Measurements from ENCODE around the gene IGFBP4. TPM values are rescaled to one million over a fixed set of nuclear protein-coding genes. Genes with fewer than 3 reads are reported as not detected.

Gene IGFBP4
- total RNA-seq, 1 donor from 2014 or later: 76.2 TPM

DNA sequence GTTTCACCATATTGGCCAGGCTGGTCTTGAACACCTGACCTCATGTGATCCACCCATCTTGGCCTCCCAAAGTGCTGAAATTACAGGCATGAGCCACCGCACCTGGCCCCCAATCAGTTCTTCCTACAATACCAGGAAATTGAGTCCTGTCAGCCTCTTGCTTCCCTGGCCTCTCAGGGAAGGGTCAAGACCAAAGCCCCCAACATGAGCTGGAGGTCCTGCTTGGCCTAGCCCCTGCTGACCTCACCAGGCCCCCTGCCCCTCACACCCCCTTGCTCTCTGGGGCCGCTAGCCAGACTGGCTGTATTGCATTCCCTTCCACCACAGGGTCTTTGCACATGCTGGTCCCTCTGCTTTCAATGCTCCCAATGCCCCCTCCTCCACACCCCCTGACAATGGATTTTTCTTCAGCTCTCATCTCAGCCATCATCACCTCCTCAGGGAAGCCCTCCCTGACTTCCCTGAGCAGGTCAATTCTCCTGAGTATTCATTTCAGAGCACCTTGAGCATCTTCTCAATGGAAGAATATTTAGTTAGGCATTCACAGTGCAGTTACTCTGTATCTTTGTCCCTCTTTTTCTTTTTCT lies 24.1 kb downstream of the IGFBP4 start:
- no peak overlapping the region for H3K27ac ChIP-seq (ENCODE audit: low read depth, low read length)

DNA sequence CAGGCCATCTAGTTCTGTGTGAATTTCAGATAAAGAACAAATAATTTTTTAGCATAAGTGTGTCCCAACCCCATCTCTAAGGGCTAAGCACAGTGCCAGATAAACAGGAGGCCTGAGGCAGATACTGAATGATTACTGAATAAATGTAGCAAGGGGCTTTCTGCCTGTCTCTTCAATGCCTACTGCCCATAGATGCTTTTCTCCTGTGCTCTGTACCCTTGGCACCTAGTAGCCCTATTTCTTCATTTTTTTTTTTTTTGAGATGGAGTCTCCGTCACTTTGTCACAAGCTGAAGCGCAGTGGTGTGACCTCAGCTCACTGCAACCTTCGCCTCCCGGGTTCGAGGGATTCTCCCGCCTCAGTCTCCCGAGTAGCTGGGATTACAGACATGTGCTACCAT lies 25.3 kb downstream of the IGFBP4 start:
- Histone ChIP-seq H3K27me3 (ENCODE audit: control insufficient read depth in 3 of 3, insufficient read depth in 3 of 3, low read length in 3 of 3) (no peaks in the 10 kb centered on the region), H3K4me3 (ENCODE audit: low read length in 3 of 3) (no peak overlapping the region), H3K27ac (ENCODE audit: low read depth, low read length) (no peak overlapping the region), H3K4me1 (ENCODE audit: control insufficient read depth in 3 of 3, insufficient read depth in 3 of 3, low read length in 3 of 3) (no peaks in the 10 kb centered on the region), H3K36me3 (ENCODE audit: control insufficient read depth in 3 of 3, insufficient read depth in 3 of 3, low read length in 3 of 3) (no peaks in the 10 kb centered on the region), H3K9ac (ENCODE audit: low read depth in 1 of 3, low read length in 3 of 3) (no peak overlapping the region), H3K9me3 (ENCODE audit: control insufficient read depth in 3 of 3, low read length in 3 of 3) (no peaks in the 10 kb centered on the region)

More for the DNA sequence above, 24.1 kb downstream of the IGFBP4 start:
- peaks cover under 1 to 5% (median 5%) of the 10 kb centered on the region in 3 donors for H3K4me1 ChIP-seq (ENCODE audit: control insufficient read depth in 3 of 3, insufficient read depth in 3 of 3, low read length in 3 of 3)
- H3K27me3 ChIP-seq (ENCODE audit: control insufficient read depth in 3 of 3, insufficient read depth in 3 of 3, low read length in 3 of 3): no peaks in the 10 kb centered on the region
- no peaks in the 10 kb centered on the region for H3K36me3 ChIP-seq (ENCODE audit: control insufficient read depth in 3 of 3, insufficient read depth in 3 of 3, low read length in 3 of 3)
- no peak overlapping the region for H3K9ac ChIP-seq (ENCODE audit: low read depth in 1 of 3, low read length in 3 of 3)
- no peak overlapping the region for H3K4me3 ChIP-seq (ENCODE audit: low read length in 3 of 3)
- no peaks in the 10 kb centered on the region for H3K9me3 ChIP-seq (ENCODE audit: control insufficient read depth in 3 of 3, low read length in 3 of 3)

DNA sequence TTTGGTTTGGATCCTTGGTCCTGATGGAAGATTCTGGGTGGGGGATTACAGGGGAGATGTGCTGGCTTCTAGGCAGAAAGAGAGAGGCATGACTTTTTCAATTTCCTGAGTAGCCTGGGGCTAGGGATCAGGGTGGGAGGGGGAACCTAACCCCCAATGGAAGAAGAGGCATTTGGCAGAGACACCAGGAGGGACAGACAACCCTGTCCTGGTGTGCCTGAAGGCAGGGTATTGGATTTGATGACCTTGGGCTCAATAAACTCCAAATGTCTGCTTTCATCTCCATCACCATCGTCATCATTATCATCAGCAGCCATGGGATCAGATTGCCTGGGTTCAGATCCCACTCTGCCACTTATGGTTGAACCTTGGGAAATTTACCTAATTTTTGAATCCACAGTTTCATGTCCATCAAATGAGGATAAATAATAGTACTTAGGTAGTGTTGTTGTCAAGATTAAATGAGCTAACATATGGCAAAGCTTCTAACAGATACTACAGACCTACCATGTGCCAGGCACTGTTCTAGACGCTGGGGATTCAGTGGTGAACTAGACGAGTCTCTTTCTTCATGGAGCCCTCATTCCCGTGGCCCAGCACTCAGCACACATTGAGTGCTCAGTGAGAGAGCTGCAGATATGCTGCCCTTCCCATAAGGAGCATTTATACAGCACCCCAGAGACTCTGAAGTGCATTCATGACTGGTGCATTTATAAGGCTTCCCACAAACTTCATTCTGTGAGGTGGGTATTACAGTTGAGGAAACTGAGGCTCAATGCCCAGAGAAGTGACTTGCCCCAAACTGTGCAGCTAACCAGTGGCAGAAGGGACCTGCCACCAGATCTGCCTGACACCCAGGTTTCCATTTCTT lies 26.8 kb downstream of the IGFBP4 start:
- no peaks in the 10 kb centered on the region for H3K27me3 ChIP-seq (ENCODE audit: control insufficient read depth in 3 of 3, insufficient read depth in 3 of 3, low read length in 3 of 3)
- peak overlapping the region in 1 of 3 donors; percentile 33 for H3K9ac ChIP-seq (ENCODE audit: low read depth in 1 of 3, low read length in 3 of 3)
- H3K9me3 ChIP-seq (ENCODE audit: control insufficient read depth in 3 of 3, low read length in 3 of 3): no peaks in the 10 kb centered on the region
- H3K27ac ChIP-seq (ENCODE audit: low read depth, low read length): no peak overlapping the region
- no peaks in the 10 kb centered on the region for H3K4me1 ChIP-seq (ENCODE audit: control insufficient read depth in 3 of 3, insufficient read depth in 3 of 3, low read length in 3 of 3)
- no peaks in the 10 kb centered on the region for H3K36me3 ChIP-seq (ENCODE audit: control insufficient read depth in 3 of 3, insufficient read depth in 3 of 3, low read length in 3 of 3)
- no peak overlapping the region for H3K4me3 ChIP-seq (ENCODE audit: low read length in 3 of 3)

DNA sequence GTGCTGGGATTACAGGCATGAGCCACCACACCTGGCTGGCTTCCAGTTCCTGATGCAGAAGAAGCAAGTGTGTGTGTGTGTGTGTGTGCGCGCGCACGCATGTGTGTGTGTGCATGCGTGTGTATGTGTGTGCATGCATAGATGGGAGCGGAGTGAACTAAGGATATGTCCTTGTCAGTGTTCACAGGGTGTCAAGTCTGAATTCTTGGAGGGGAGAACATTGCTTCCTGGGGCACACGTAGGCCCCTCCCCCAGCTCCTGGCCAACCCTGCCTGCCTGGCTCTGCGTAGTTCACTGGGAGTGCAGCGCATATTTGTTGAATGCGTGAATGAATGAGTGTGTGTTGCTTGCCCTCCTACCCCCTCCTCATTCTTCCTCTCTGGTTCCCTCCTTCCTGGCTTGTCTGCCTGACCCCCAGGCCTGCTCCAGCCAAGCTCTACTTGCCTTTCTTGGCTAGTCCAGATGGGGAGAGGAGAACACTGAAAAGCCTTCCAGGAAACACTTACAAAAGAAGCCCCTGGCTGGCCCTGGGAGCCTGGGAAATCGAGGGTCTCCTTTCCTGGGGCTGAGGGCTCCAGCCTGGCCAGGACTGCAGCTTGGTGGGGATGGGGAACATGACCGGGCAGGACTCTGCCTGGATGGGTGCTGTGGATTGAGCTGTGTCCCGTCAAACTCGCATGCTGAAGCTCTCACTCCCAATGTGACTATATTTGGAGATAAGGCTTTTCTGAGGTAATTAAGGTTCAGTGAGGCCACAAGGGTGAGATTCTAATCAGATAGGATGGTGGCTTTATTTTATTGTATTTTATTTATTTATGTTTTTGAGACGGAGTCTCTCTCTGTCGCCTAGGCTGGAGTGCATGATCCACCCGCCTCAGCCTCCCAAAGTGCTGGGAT lies 27.9 kb downstream of the IGFBP4 start:
- H3K9ac ChIP-seq (ENCODE audit: low read depth in 1 of 3, low read length in 3 of 3): no peak overlapping the region
- H3K9me3 ChIP-seq (ENCODE audit: control insufficient read depth in 3 of 3, low read length in 3 of 3): no peaks in the 10 kb centered on the region
- H3K36me3 ChIP-seq (ENCODE audit: control insufficient read depth in 3 of 3, insufficient read depth in 3 of 3, low read length in 3 of 3): no peaks in the 10 kb centered on the region
- peaks cover 3 to 6% (median 4%) of the 10 kb centered on the region in 3 donors for H3K4me1 ChIP-seq (ENCODE audit: control insufficient read depth in 3 of 3, insufficient read depth in 3 of 3, low read length in 3 of 3)
- H3K27ac ChIP-seq (ENCODE audit: low read depth, low read length): no peak overlapping the region
- no peaks in the 10 kb centered on the region for H3K27me3 ChIP-seq (ENCODE audit: control insufficient read depth in 3 of 3, insufficient read depth in 3 of 3, low read length in 3 of 3)
- no peak overlapping the region for H3K4me3 ChIP-seq (ENCODE audit: low read length in 3 of 3)

DNA sequence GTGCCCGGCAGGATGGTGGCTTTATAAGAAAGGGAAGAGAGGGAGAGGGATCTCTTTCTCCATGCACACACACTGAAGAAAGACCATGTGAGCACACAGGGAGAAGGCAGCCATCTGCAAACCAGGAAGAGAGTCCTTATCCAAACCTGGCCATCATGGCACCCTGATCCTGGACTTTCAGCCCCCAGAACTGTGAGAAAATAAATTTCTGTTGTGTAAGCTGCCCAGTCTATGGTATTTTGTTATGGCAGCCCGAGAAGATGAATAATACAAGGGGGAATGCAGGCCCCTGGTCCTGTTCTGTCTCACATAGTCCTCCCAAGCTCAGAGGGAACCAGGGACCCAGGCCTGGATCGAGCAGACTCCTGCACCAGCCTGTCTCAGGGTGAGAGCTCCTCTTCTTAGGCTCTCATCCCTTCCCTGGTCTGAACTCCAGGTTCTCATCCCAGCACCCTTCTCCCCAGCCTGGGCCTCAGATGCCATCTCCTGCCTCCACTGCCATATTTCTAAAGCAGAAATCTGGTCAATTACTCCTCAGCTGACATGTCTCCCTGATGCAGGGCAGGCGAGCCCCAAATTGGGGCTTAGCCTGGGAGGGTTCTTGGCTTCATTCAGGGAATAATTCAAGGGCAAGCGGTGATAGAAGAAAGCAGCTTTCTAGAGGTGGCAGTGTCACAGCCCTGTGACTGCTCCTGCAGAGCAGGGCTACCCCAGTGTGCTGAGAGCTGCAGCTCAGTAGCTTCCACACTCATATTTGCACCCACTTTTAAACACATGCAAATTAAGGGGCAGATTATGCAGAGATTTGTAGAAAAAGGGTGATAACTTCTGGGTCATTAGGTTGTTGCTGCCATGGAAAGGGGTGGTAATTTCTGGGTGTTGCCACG lies 28.8 kb downstream of the IGFBP4 start:
- Histone ChIP-seq H3K27ac (ENCODE audit: low read depth, low read length) (no peak overlapping the region), H3K9me3 (ENCODE audit: control insufficient read depth in 3 of 3, low read length in 3 of 3) (no peaks in the 10 kb centered on the region), H3K4me3 (ENCODE audit: low read length in 3 of 3) (no peak overlapping the region), H3K9ac (ENCODE audit: low read depth in 1 of 3, low read length in 3 of 3) (no peak overlapping the region), H3K36me3 (ENCODE audit: control insufficient read depth in 3 of 3, insufficient read depth in 3 of 3, low read length in 3 of 3) (no peaks in the 10 kb centered on the region), H3K4me1 (ENCODE audit: control insufficient read depth in 3 of 3, insufficient read depth in 3 of 3, low read length in 3 of 3) (peaks cover 3 to 6% (median 4%) of the 10 kb centered on the region in 3 donors), H3K27me3 (ENCODE audit: control insufficient read depth in 3 of 3, insufficient read depth in 3 of 3, low read length in 3 of 3) (no peaks in the 10 kb centered on the region)

DNA sequence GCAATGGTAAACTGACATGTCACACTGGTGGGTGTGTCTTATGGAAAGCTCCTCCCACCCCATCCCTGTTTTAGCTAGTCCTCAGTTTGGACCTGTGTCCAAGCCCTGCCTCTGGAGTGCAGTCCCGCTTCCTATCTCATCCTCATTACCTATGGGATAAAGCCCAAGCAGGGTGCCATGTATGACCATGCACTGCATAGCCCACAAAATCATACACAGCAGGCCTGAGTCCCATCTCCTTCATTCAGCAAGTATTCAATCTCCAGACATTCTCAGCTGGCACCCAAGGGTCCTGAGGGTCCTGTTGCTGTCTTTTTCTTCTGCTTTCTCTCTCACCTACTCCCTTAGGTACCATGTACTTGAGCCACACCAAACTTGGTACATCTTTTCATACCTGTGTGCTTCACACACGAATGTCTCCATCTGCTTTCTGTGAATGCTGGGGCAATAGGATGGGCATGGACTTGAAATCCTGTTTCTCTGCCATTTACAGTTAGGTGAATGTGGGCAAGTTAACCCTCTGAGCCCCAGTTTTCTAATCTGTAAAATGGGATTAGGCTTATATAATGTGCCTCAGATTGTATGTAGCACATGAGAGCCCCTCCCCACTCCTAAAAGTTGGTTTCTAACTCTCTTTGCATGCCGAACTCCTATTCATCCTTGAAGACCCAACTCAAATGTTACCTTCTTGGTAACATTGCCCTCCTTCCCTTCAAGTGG lies 29.6 kb downstream of the IGFBP4 start:
- Histone ChIP-seq H3K4me3 (ENCODE audit: low read length in 3 of 3) (no peak overlapping the region), H3K9ac (ENCODE audit: low read depth in 1 of 3, low read length in 3 of 3) (no peak overlapping the region), H3K9me3 (ENCODE audit: control insufficient read depth in 3 of 3, low read length in 3 of 3) (no peaks in the 10 kb centered on the region), H3K36me3 (ENCODE audit: control insufficient read depth in 3 of 3, insufficient read depth in 3 of 3, low read length in 3 of 3) (no peaks in the 10 kb centered on the region), H3K27me3 (ENCODE audit: control insufficient read depth in 3 of 3, insufficient read depth in 3 of 3, low read length in 3 of 3) (no peaks in the 10 kb centered on the region), H3K4me1 (ENCODE audit: control insufficient read depth in 3 of 3, insufficient read depth in 3 of 3, low read length in 3 of 3) (peaks cover 3 to 6% (median 4%) of the 10 kb centered on the region in 3 donors), H3K27ac (ENCODE audit: low read depth, low read length) (no peak overlapping the region)

DNA sequence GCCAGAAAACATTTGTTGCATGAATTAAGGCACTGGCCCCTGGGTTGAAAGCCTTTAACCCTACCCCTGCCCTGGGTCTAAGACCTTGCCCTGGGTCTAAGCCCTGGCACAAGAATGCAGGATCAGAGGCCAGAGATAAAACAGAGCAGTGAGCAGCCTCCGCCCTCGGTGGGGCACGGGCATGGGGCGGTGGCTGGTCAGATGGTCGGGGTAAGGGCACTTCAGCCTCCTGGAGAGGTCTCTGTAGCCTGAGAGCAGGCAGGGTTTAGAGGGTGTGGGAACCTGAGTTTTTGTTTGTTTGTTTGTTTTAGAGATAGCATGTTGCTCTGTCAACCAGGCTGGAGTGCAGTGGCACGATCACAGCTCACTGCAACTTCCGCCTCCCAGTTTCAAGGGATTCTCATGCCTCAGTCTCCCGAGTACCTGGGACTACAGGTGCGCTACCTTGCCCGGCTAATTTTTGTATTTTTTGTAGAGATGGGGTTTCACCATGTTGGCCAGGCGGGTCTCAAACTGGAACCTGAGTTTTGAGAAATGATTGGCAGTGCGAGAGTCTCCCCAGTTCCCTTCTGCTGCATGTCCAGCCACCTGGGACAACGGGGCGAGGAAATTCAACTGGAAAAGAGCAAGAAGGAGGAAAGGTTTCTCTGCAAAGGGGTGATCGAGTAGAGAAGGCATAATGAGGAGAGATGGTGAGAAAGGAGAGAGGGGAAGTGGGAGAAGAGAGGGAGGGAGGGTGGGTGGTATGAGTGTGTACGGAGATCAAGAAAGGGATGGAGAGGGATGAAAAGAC lies 30.5 kb downstream of the IGFBP4 start:
- Histone ChIP-seq H3K27ac (ENCODE audit: low read depth, low read length) (no peak overlapping the region), H3K9me3 (ENCODE audit: control insufficient read depth in 3 of 3, low read length in 3 of 3) (no peaks in the 10 kb centered on the region), H3K27me3 (ENCODE audit: control insufficient read depth in 3 of 3, insufficient read depth in 3 of 3, low read length in 3 of 3) (no peaks in the 10 kb centered on the region), H3K36me3 (ENCODE audit: control insufficient read depth in 3 of 3, insufficient read depth in 3 of 3, low read length in 3 of 3) (no peaks in the 10 kb centered on the region), H3K4me3 (ENCODE audit: low read length in 3 of 3) (no peak overlapping the region), H3K9ac (ENCODE audit: low read depth in 1 of 3, low read length in 3 of 3) (no peak overlapping the region), H3K4me1 (ENCODE audit: control insufficient read depth in 3 of 3, insufficient read depth in 3 of 3, low read length in 3 of 3) (peaks cover 3 to 6% (median 4%) of the 10 kb centered on the region in 3 donors)

DNA sequence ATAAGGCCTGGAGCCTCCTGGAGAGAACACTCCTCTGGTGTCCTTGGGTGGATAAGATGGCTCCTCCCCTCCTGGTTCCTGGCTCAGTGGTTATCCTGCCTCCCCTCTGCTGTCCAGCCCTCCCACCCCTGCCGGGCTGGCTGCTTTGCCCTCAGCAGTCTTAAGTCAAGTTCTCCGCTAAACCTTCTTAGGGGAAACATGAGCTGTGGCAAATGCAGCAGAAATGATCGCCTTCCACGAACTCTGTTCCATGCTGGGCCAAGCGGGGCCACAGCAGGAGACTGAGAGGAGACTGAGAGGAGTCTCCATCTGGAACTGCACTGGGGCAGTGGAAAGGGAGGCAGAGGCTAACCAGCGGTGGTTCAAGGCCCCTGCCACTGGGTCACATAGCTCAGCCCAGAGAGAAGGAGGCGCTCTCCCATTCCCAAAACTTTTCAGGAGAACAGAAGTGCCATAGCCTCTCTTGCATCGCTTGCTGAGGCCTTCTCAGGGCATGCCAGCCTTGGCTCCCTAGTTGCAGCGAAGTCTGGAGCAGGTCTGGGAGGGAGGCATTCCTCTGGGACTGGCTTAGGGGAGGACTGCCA lies 31.3 kb downstream of the IGFBP4 start:
- no peaks in the 10 kb centered on the region for H3K36me3 ChIP-seq (ENCODE audit: control insufficient read depth in 3 of 3, insufficient read depth in 3 of 3, low read length in 3 of 3)
- H3K27me3 ChIP-seq (ENCODE audit: control insufficient read depth in 3 of 3, insufficient read depth in 3 of 3, low read length in 3 of 3): no peaks in the 10 kb centered on the region
- H3K4me1 ChIP-seq (ENCODE audit: control insufficient read depth in 3 of 3, insufficient read depth in 3 of 3, low read length in 3 of 3): peaks cover 3 to 6% (median 4%) of the 10 kb centered on the region in 3 donors
- no peak overlapping the region for H3K27ac ChIP-seq (ENCODE audit: low read depth, low read length)
- no peaks in the 10 kb centered on the region for H3K9me3 ChIP-seq (ENCODE audit: control insufficient read depth in 3 of 3, low read length in 3 of 3)
- no peak overlapping the region for H3K9ac ChIP-seq (ENCODE audit: low read depth in 1 of 3, low read length in 3 of 3)
- no peak overlapping the region for H3K4me3 ChIP-seq (ENCODE audit: low read length in 3 of 3)

Data from skeletal muscle tissue (tissue), 4 donors.